IMR-90 (cell line): Measurements from ENCODE around the gene IGSF3.

ENCODE experiments used
- CEBPB ChIP-seq: IDR thresholded peaks from 2 replicates; pipeline ENCODE4 v1.6.1; 2012; ENCODE audit warnings: low read depth, low read length, improper control_type of control experiment
- CHD1 ChIP-seq: IDR thresholded peaks from 2 replicates; pipeline ENCODE4 v1.6.1; 2012; ENCODE audit warnings: low read depth, low read length, improper control_type of control experiment
- CTCF ChIP-seq: conservative IDR thresholded peaks from 2 replicates; pipeline ENCODE4 v1.5.1; 2012; ENCODE audit warnings: mild to moderate bottlenecking, low read depth, low read length, improper control_type of control experiment
- ELK1 ChIP-seq: fragments of 150-350 bp; IDR thresholded peaks from 2 replicates; pipeline ENCODE4 v1.6.1; 2016; ENCODE audit warnings: low read depth, mild to moderate bottlenecking, low read length, moderate library complexity, borderline replicate concordance
- FOS ChIP-seq: fragments of 150-350 bp; IDR thresholded peaks from 2 replicates; pipeline ENCODE4 v1.6.1; 2016; ENCODE audit warnings: low read depth, low read length
- MAFK ChIP-seq: IDR thresholded peaks from 2 replicates; pipeline ENCODE4 v1.6.1; 2012; ENCODE audit warnings: low read depth, low read length, improper control_type of control experiment
- MAZ ChIP-seq: IDR thresholded peaks from 2 replicates; pipeline ENCODE4 v1.6.1; 2012; ENCODE audit warnings: low read depth, mild to moderate bottlenecking, low read length, improper control_type of control experiment, moderate library complexity, borderline replicate concordance
- NFE2L2 ChIP-seq: fragments of 150-350 bp; IDR thresholded peaks from 2 replicates; pipeline ENCODE4 v1.6.1; 2016; ENCODE audit warnings: low read depth, mild to moderate bottlenecking, low read length
- POLR2A ChIP-seq: IDR thresholded peaks from 2 replicates; pipeline ENCODE4 v1.6.1; 2012; ENCODE audit warnings: mild to moderate bottlenecking, low read depth, low read length
- RAD21 ChIP-seq: IDR thresholded peaks from 2 replicates; pipeline ENCODE4 v1.6.1; 2012; ENCODE audit warnings: low read length, improper control_type of control experiment
- RCOR1 ChIP-seq: IDR thresholded peaks from 2 replicates; pipeline ENCODE4 v1.6.1; 2012; ENCODE audit warnings: mild to moderate bottlenecking, low read length, improper control_type of control experiment; ENCODE audit not compliant: insufficient replicate concordance
- RFX5 ChIP-seq: IDR thresholded peaks from 2 replicates; pipeline ENCODE4 v1.8.0; 2012; ENCODE audit warnings: low read depth, mild to moderate bottlenecking, low read length, moderate library complexity
- USF2 ChIP-seq: fragments of 150-350 bp; IDR thresholded peaks from 2 replicates; pipeline ENCODE4 v1.6.1; 2017; ENCODE audit warnings: mild to moderate bottlenecking, antibody characterized with exemption, low read length, low read depth

- TF ChIP-seq CTCF (no peak), CEBPB (no peak), USF2 (no peak), POLR2A (no peak), RAD21 (no peak), MAZ (no peak), NFE2L2 (no peak), CHD1 (no peak), RFX5 (no peak), ELK1 (no peak), FOS (no peak), MAFK (no peak), RCOR1 (no peak)
These were observed 86.8 kb downstream of the IGSF3 start for GRCh38 chr1:116580446-116581322.
